GM12878 (cell line): ENCODE data around the gene DPPA2. TPM values are rescaled to one million over a fixed set of nuclear protein-coding genes. Genes with fewer than 3 reads are reported as not detected.

Source experiments
- RELA ChIP-seq: fragments of 450-650 bp; IDR thresholded peaks from 2 replicates; pipeline ENCODE4 v1.8.0; 2014; ENCODE audit warnings: borderline replicate concordance; ENCODE audit not compliant: partially characterized antibody
- RFX5 ChIP-seq: IDR thresholded peaks from 2 replicates; pipeline ENCODE4 v1.6.1; 2011; ENCODE audit warnings: low read depth, low read length, improper control_type of control experiment
- TCF3 ChIP-seq: IDR thresholded peaks from 2 replicates; pipeline ENCODE4 v1.6.1; 2012; ENCODE audit warnings: low read depth, mild to moderate bottlenecking, low read length, borderline replicate concordance; ENCODE audit not compliant: insufficient read depth
- TCF7 ChIP-seq: IDR thresholded peaks from 2 replicates; pipeline ENCODE4 v1.6.1; 2014; ENCODE audit warnings: antibody characterized with exemption, borderline replicate concordance
- ZBED1 ChIP-seq: IDR thresholded peaks from 2 replicates; pipeline ENCODE4 v1.6.1; 2016; ENCODE audit warnings: borderline replicate concordance
- polyA plus RNA-seq, 11 experiments: library from polyadenylated mRNA; depleted of rRNA in 4 of 11; unstranded in 6 of 11; stranded (reverse) in 5 of 11; fragments of >200 nt; fragmentation: Nextera tagmentation in 4 of 11; fragmentation: Illumina TruSeq in 1 of 11; extraction: Ambion mirVana in 4 of 11; extraction: Trizol in 1 of 11; gene quantifications; 1 replicate in 1 of 11; 2 replicates in 10 of 11; pipeline versions ENCODE4 v1.2.1 to v1.2.3, GENCODE V29; 2011 to 2016; ENCODE audit warnings: inconsistent platforms in 2 of 11, missing spikeins in 2 of 11, low read depth in 1 of 11
- small RNA-seq: library from RNA; depleted of rRNA; stranded (forward); fragments of <200 nt; gene quantifications from one replicate; pipeline ENCODE3, GENCODE V24; 2014
- total RNA-seq, 4 experiments: library from RNA; depleted of rRNA in 3 of 4; stranded (reverse); fragments of >200 nt in 3 of 4; fragmentation: Illumina TruSeq in 1 of 4; extraction: Trizol in 1 of 4; gene quantifications; 2 replicates each; pipeline versions ENCODE4 v1.2.1 to v1.2.3, GENCODE V29; 2013 to 2021
- TF ChIP-seq, protein P1 (sequence below): fragments of 150-350 bp; IDR thresholded peaks from 2 replicates; pipeline ENCODE4 v1.6.1; 2014; ENCODE audit warnings: mild to moderate bottlenecking, low read depth, low read length

The DPPA2 gene
- total and polyA plus RNA-seq, 10 of the 15 experiments (the other 5 are each of a cell fraction or from before 2014, with no cell fraction given) = not detected

DNA sequence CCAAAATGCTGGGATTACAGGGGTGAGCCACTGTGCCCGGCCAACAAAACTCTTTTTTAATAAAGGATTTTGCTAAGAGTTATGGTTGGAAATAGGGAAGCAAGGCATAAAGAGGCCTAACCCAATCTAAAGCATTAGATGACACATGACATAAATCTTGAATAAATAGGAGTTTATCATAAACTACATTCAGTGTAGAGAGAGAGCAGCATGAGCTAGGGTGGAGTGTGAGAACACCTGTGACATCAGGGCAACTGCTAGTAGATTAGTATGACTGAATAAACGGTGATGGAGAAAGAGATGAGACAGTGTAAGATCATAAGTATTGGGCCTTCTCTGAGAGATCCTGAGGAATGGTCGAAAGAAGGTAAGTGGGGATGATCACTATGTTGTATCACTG, 63.7 kb downstream of the DPPA2 start (continued):
- TF ChIP-seq, protein P1, sequence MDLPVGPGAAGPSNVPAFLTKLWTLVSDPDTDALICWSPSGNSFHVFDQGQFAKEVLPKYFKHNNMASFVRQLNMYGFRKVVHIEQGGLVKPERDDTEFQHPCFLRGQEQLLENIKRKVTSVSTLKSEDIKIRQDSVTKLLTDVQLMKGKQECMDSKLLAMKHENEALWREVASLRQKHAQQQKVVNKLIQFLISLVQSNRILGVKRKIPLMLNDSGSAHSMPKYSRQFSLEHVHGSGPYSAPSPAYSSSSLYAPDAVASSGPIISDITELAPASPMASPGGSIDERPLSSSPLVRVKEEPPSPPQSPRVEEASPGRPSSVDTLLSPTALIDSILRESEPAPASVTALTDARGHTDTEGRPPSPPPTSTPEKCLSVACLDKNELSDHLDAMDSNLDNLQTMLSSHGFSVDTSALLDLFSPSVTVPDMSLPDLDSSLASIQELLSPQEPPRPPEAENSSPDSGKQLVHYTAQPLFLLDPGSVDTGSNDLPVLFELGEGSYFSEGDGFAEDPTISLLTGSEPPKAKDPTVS = no peak
- no peak for TF ChIP-seq ZBED1
- no peak for TF ChIP-seq TCF3
- TF ChIP-seq TCF7 = no peak
- no peak for TF ChIP-seq RFX5
- no peak for TF ChIP-seq RELA

Small RNA genes within 50 kb of the gene (small RNA-seq; reads per million reads assigned to genes)
- gene AC124945.1 = not detected
- gene RF00017 = not detected

Other genes starting within 250 kb of the DPPA2 start
- gene MORC1, start 198.4 kb downstream of the DPPA2 start, total RNA-seq (2014; rRNA removed) = not detected in 2 replicates
- gene MORC1, start 198.4 kb downstream of the DPPA2 start, total RNA-seq (2014; rRNA removed; fragmentation: Illumina TruSeq; extraction: Trizol) = not detected in 2 replicates
- not detected in 2 replicates for gene MORC1, start 198.4 kb downstream of the DPPA2 start, total RNA-seq (2021)
- gene MORC1, start 198.4 kb downstream of the DPPA2 start, polyA plus RNA-seq (2011; rRNA removed) = 0.18 and 0.26 TPM in 2 replicates
- not detected in 2 replicates for gene MORC1, start 198.4 kb downstream of the DPPA2 start, polyA plus RNA-seq (2014; fragmentation: Illumina TruSeq; extraction: Trizol)
- not detected for gene MORC1, start 198.4 kb downstream of the DPPA2 start, polyA plus RNA-seq (2014; fragmentation: Nextera tagmentation; extraction: Ambion mirVana)
- gene MORC1, start 198.4 kb downstream of the DPPA2 start, polyA plus RNA-seq (2014; rRNA removed) = not detected in 2 replicates
- gene MORC1, start 198.4 kb downstream of the DPPA2 start, polyA plus RNA-seq (2016; fragmentation: Nextera tagmentation; extraction: Ambion mirVana) = not detected
- gene C3orf85, start 179.8 kb downstream of the DPPA2 start, total RNA-seq (2014; rRNA removed) = not detected in 2 replicates
- not detected in 2 replicates for gene C3orf85, start 179.8 kb downstream of the DPPA2 start, total RNA-seq (2014; rRNA removed; fragmentation: Illumina TruSeq; extraction: Trizol)
- not detected in 2 replicates for gene C3orf85, start 179.8 kb downstream of the DPPA2 start, total RNA-seq (2021)
- gene C3orf85, start 179.8 kb downstream of the DPPA2 start, polyA plus RNA-seq (2011; rRNA removed) = not detected in 2 replicates
- gene C3orf85, start 179.8 kb downstream of the DPPA2 start, polyA plus RNA-seq (2014; fragmentation: Illumina TruSeq; extraction: Trizol) = not detected in 2 replicates
- not detected for gene C3orf85, start 179.8 kb downstream of the DPPA2 start, polyA plus RNA-seq (2014; fragmentation: Nextera tagmentation; extraction: Ambion mirVana)
- not detected in 2 replicates for gene C3orf85, start 179.8 kb downstream of the DPPA2 start, polyA plus RNA-seq (2014; rRNA removed)
- not detected for gene C3orf85, start 179.8 kb downstream of the DPPA2 start, polyA plus RNA-seq (2016; fragmentation: Nextera tagmentation; extraction: Ambion mirVana)
- gene DPPA4, start 21.0 kb upstream of the DPPA2 start, total RNA-seq (2014; rRNA removed) = not detected in 2 replicates
- gene DPPA4, start 21.0 kb upstream of the DPPA2 start, total RNA-seq (2014; rRNA removed; fragmentation: Illumina TruSeq; extraction: Trizol) = not detected in 2 replicates
- gene DPPA4, start 21.0 kb upstream of the DPPA2 start, total RNA-seq (2021) = 0.40 and 0.90 TPM in 2 replicates
- 0.69 and 0.75 TPM in 2 replicates for gene DPPA4, start 21.0 kb upstream of the DPPA2 start, polyA plus RNA-seq (2011; rRNA removed)
- gene DPPA4, start 21.0 kb upstream of the DPPA2 start, polyA plus RNA-seq (2014; fragmentation: Illumina TruSeq; extraction: Trizol) = 0.01 TPM in 1 of 2 replicates, not detected in the other
- not detected for gene DPPA4, start 21.0 kb upstream of the DPPA2 start, polyA plus RNA-seq (2014; fragmentation: Nextera tagmentation; extraction: Ambion mirVana)
- not detected in 2 replicates for gene DPPA4, start 21.0 kb upstream of the DPPA2 start, polyA plus RNA-seq (2014; rRNA removed)
- under 1 TPM; 0.26 to 0.44 TPM for gene DPPA4, start 21.0 kb upstream of the DPPA2 start, polyA plus RNA-seq (2016; fragmentation: Nextera tagmentation; extraction: Ambion mirVana)